SJSA1 (cell line): ENCODE measurements around the gene BRPF3. TPM values are rescaled to one million over a fixed set of nuclear protein-coding genes. Genes with fewer than 3 reads are reported as not detected.

Source experiments
- DNase-seq, 2 experiments: peaks; one replicate each; pipeline ENCODE4 v3.0.0-alpha.2; 2015 to 2020; ENCODE audit warnings: low spot score in 2 of 2, low read depth in 1 of 2
- H3K27ac ChIP-seq: fragments of 250-450 bp; sonication (Bioruptor Pico); 2 replicates; pipeline ENCODE4 v1.5.1; 2020; ENCODE audit warnings: mild to moderate bottlenecking, moderate library complexity
- H3K27me3 ChIP-seq: fragments of 250-450 bp; sonication (Bioruptor Pico); replicated peaks from 2 replicates; pipeline ENCODE4 v1.5.1; 2020; ENCODE audit warnings: mild to moderate bottlenecking, moderate library complexity
- H3K36me3 ChIP-seq: fragments of 250-450 bp; sonication (Bioruptor Pico); 2 replicates; pipeline ENCODE4 v1.5.1; 2020; ENCODE audit warnings: mild to moderate bottlenecking
- H3K4me1 ChIP-seq: fragments of 250-450 bp; sonication (Bioruptor Pico); replicated peaks from 2 replicates; pipeline ENCODE4 v1.6.1; 2021; ENCODE audit warnings: mild to moderate bottlenecking
- H3K4me3 ChIP-seq: fragments of 250-450 bp; sonication (Bioruptor Pico); 2 replicates; pipeline ENCODE4 v1.5.1; 2020; ENCODE audit warnings: mild to moderate bottlenecking
- H3K9me3 ChIP-seq: fragments of 250-450 bp; sonication (Bioruptor Pico); replicated peaks from 2 replicates; pipeline ENCODE4 v1.5.1; 2020; ENCODE audit warnings: mild to moderate bottlenecking
- total RNA-seq: library from RNA; depleted of rRNA; stranded (reverse); fragments of >200 nt; shearing (Covaris generic); gene quantifications from 2 replicates; pipeline ENCODE4 v1.2.3, GENCODE V29; 2014

BRPF3 gene
- total RNA-seq, 1 experiment from 2014 or later: 13.0 TPM

DNA sequence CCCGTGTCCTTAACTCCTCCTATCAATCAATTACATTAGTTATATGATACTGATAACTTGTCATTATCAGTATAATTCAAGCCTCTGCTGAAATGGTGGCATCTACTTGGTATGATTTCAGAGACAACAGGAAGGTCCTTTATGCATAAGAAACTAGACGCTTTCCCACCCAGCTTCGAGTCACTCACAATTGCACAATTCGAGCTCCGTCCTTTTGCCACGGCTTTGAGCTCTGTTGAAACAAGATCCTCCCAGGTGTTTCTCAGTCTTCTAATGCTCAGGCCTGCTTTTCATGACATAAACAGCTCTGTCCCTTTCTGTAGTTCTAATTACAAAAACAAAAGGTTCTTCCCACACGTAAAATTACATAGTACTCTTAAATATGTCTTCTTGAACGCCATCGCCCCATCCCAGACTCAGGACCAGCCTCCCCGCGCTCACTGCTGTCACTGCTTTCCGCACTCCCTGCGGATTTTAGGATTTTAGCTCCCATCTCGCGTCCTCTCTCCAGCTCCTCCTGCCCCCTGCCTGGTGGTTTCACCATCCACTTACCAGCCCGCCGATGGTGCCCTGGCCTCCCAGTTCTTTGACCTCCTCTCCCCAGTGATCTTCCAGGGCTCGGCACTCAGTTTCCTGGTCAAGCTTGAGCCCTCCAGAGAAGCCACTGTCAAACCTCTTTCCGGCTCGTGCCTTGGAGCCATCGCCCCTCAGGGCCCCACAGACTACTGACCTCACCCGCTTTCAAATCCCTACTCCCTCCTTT is 50.1 kb downstream of the BRPF3 start:
- H3K27me3 ChIP-seq: no peaks in the 10 kb centered on the region
- H3K4me1 ChIP-seq: no peaks in the 10 kb centered on the region; the same call in 1 of the 2 replicates
- no peak overlapping the region for H3K4me3 ChIP-seq
- H3K36me3 ChIP-seq: no peaks in the 10 kb centered on the region
- H3K27ac ChIP-seq: no peak overlapping the region
- no peaks in the 10 kb centered on the region for H3K9me3 ChIP-seq
- no peak for DNase-seq

DNA sequence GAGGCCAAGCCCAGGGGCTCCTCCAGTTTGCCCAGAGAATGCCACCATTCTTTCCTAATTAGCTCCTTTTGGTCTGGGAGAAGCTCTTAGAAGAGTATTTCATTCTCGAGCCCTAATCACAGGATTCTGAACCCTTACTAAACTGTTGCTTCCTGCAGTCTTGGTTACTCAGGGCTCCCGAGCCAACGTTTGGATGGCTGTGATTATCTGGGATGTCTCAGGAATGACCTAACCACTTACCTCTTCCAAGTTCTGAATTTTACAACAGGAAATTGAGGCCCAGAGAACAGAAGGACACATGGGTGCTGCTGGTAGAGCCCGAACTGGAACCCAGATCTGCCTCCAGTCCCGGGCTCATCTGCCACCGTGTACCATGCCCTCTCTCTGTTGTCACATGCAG is 51.1 kb downstream of the BRPF3 start:
- DNase-seq: no peak

DNA sequence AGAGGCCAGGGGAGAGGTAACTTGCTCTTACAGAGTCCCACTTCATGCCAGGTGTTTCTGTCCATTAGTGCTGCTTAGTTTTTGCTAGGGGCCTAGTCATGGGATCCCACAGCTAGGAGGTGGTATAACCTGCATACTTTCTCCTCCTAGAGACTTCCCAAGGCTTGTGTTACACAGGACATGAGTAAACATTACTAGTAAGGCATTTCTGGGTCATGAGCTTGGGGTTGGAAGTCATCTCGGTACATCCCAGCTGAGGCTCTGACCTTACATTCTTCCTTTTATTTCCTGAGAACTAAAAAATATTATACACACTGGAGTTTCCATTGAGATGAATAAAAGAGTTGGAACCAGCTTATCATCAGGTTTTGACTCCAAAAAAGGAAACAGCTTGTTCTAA is 52.4 kb downstream of the BRPF3 start:
- Histone ChIP-seq H3K4me3 (no peak overlapping the region), H3K27ac (no peak overlapping the region), H3K4me1 (no peaks in the 10 kb centered on the region; the same call in 1 of the 2 replicates), H3K27me3 (no peaks in the 10 kb centered on the region), H3K36me3 (no peaks in the 10 kb centered on the region), H3K9me3 (no peaks in the 10 kb centered on the region)
- no peak for DNase-seq

More for the DNA sequence above, 51.1 kb downstream of the BRPF3 start:
- Histone ChIP-seq H3K27me3 (no peaks in the 10 kb centered on the region), H3K27ac (no peak overlapping the region), H3K4me3 (no peak overlapping the region), H3K4me1 (no peaks in the 10 kb centered on the region; the same call in 1 of the 2 replicates), H3K9me3 (no peaks in the 10 kb centered on the region), H3K36me3 (no peaks in the 10 kb centered on the region)

DNA sequence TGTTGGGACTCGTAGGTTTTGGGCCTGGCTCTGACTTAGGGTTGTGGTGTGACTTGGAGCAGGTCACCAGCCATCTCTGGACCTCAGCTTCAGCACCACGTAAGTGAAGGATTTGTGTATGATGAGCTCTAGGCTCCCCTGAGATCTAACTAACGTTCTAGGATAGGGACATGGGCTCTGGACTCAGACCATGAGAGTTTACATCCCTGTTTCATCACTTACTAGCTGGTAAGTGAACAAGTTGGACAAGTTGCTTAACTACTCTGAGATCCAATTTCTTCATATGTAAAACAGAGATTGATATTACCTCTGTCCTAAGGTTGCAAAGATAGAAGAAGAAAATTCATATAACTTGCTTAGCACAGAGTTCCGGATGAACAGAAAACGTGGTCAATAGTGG is 53.0 kb downstream of the BRPF3 start:
- DNase-seq: no peak
- Histone ChIP-seq H3K4me3 (no peak overlapping the region), H3K4me1 (no peaks in the 10 kb centered on the region; the same call in 1 of the 2 replicates), H3K27ac (no peak overlapping the region), H3K27me3 (no peaks in the 10 kb centered on the region), H3K36me3 (no peaks in the 10 kb centered on the region), H3K9me3 (no peaks in the 10 kb centered on the region)

DNA sequence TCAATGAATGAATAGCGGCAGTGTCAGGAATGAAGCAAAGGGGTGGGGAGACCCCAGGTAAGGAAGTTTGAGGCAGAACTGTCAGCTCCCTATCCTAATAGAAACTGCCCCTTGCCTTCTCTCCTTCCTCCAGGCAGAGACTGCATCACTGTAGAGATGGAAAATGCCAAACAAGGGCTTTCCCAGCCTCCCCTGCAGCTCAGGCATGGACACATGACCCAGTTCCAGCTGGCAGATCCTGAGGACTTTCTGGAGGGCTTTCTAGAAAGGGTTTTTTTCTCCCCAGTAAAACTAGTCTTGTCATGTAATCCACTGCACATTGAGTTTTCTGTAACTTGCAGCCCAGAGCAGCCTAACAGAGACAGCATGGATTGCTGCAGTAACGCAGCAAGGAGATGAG is 55.5 kb downstream of the BRPF3 start:
- Histone ChIP-seq H3K36me3 (no peaks in the 10 kb centered on the region), H3K4me1 (no peaks in the 10 kb centered on the region)

DNA sequence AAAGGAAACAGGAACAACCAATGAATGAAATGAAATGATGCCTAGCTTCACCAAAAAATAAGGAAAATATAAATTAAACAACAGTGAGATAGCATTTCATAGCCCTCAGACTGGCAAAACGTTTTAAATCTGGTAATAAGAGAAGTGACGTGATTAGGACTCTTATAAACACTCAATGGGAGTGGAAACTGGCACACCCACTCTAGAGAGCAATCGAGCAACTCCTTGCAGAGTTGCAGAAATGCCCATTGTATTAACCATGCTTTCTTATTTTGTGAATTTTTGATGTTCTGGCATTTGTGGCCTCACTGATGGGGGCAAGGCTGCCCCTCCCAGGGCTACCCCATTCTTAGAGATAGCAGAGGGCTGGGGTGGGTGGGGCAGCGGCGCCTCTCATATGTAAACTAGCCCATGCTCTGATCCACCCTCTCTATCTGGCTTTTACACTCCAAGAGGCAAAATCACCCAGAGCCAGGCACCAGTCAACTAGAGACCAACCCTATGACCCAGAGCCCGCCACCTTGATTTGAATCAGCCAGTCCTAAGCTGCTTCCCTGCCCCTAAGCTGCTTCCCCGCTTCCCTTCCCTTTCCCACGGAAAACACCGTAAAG is 67.0 kb downstream of the BRPF3 start:
- no peaks in the 10 kb centered on the region for H3K36me3 ChIP-seq
- no peak for DNase-seq
- no peak overlapping the region for H3K27ac ChIP-seq
- peaks cover 28% of the 10 kb centered on the region for H3K27me3 ChIP-seq
- no peaks in the 10 kb centered on the region; the same call in 1 of the 2 replicates for H3K9me3 ChIP-seq
- H3K4me3 ChIP-seq: no peak overlapping the region
- no peaks in the 10 kb centered on the region for H3K4me1 ChIP-seq

More for the DNA sequence above, 55.5 kb downstream of the BRPF3 start:
- DNase-seq: no peak
- Histone ChIP-seq H3K4me3 (no peak overlapping the region), H3K27ac (no peak overlapping the region), H3K9me3 (no peaks in the 10 kb centered on the region; the same call in 1 of the 2 replicates), H3K27me3 (no peaks in the 10 kb centered on the region)

DNA sequence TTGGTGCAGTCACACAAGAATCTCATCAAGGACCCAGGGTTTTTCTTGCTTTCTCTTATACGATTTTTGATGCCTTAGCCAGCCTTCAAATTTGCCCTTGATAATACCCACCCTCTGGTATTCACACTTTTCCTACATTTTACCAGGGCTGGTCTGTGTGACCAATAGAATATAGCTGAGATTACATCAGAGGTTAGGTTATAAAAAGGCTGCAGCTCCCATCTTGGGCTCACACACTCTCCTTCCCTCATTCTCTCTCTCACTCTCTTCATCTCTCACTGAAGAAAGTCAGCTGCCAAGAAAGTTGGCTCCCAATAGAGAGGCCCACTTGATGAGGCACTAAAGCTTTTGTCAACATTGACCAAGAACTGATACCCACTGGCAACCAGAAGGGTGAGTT is 69.2 kb downstream of the BRPF3 start:
- H3K27ac ChIP-seq: no peak overlapping the region
- H3K4me3 ChIP-seq: no peak overlapping the region
- peaks cover 21% of the 10 kb centered on the region for H3K27me3 ChIP-seq
- H3K9me3 ChIP-seq: no peaks in the 10 kb centered on the region; the same call in 1 of the 2 replicates
- no peaks in the 10 kb centered on the region for H3K4me1 ChIP-seq
- H3K36me3 ChIP-seq: no peaks in the 10 kb centered on the region
- no peak for DNase-seq

DNA sequence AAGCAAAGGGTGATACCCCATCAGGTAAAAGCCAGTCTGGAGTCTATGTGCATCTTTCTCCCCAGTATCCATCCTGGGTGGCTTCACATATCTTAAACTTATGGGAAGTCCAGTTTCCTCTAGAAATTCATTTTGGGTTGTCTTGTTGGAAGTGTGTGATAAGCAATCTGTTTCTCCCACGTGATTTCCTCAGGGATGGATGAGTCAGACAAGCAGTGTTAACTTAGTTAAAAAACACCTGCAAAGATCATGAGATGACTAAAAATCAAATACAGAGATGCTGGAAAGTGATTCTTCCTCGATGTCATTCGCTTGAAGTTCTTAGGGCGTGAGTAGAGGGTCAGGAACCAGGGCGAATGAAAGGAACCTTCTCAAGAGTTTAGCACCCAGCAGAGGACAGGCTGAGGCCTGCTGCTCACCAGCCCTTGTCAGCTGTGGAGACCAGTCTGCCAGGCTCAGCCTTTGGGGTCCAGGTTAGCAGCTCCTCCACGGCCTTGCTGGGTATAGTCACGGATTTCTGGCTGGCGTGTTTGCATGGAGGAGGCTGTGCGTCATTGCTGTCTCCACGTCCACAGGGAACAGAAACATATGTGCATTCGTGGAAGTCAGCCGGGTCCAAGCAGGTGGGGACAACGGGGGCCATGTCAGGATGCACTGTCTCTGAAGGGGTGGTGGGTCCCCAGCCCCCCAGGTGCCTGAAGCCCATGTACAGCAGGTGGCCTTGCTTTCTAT is 70.5 kb downstream of the BRPF3 start:
- H3K27me3 ChIP-seq: peaks cover 10% of the 10 kb centered on the region
- no peak for DNase-seq
- no peaks in the 10 kb centered on the region; the same call in 1 of the 2 replicates for H3K9me3 ChIP-seq
- no peak overlapping the region for H3K4me3 ChIP-seq
- H3K4me1 ChIP-seq: no peaks in the 10 kb centered on the region
- H3K36me3 ChIP-seq: no peaks in the 10 kb centered on the region
- H3K27ac ChIP-seq: no peak overlapping the region

DNA sequence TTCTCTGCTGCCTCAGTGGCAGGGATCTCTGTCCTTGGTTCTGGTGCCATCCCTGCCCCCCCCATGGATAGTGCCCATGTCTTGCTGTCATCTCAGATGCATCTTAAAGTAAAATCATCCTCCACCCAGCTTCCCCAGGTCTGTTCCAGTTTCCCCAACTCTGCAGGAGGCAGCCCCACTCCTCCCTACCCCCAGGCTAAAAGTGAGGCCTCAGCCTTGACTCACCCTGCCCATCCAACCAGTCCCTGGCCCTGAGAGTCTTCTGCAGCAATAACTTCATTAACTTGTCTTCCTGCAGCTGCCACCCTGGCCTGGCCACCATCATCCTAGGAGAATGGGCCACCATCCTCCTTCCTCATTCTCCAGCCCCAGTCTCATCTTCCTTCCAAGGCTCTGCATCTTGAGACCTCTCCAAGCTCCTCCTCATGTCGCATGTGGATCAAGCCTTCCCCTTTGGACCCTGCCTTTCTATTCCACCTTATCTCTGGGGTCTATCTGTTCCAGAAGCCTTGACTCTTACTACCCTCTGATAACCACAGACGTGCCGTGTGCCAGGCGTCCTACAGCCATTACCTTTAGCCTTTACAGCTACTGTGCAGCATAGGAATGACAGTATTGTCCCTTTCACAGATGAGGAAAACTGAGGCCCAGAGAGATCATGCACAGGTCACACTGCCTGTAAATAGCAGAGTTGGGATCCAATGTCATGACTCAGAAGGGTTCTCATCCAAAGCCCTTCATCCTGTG is 71.4 kb downstream of the BRPF3 start:
- DNase-seq: no peak
- H3K27me3 ChIP-seq: peaks cover 5% of the 10 kb centered on the region

DNA sequence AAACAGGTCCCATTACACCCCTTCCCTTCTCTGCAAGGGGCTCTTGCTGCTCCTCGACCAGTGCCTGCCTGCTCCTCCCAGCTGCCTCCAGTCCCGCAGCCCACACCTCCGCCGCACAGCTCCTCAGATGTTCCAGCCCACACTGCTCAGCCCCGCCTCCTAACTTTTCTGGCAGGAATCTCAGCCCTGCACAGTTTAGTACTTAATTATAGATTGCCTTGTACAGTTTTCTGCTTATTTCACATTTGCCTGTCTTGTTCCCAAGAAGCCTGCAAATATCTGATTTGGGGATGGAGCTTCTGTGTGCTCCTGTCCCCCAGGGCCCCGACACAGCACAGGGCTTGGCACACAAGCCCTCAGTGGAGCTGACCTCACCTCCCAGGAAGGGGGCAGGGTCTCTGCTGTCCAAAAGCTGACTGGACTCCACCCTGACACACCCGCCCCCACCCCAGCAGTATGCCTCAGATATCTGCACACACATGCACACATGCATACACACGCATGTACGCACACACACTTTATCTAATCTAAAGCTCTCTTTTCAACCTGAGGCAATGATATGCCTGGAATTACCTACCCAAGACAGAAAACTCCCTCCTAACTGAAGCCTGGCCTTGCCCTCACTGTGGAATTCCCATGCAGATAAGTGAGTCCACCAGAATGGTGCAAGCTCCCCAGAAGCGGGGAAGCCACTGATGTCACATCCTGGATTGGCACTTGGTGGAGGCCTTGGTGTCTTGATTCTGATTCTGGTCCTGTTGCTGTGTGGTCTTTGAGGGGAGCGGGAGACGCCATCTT is 72.1 kb downstream of the BRPF3 start:
- no peak overlapping the region for H3K4me3 ChIP-seq
- H3K27me3 ChIP-seq: peaks cover under 1% of the 10 kb centered on the region
- no peaks in the 10 kb centered on the region for H3K36me3 ChIP-seq
- no peaks in the 10 kb centered on the region for H3K4me1 ChIP-seq
- DNase-seq: no peak
- no peak overlapping the region for H3K27ac ChIP-seq
- H3K9me3 ChIP-seq: no peaks in the 10 kb centered on the region; the same call in 1 of the 2 replicates

More for the DNA sequence above, 71.4 kb downstream of the BRPF3 start:
- Histone ChIP-seq H3K27ac (no peak overlapping the region), H3K36me3 (no peaks in the 10 kb centered on the region), H3K4me3 (no peak overlapping the region), H3K9me3 (no peaks in the 10 kb centered on the region; the same call in 1 of the 2 replicates), H3K4me1 (no peaks in the 10 kb centered on the region)

DNA sequence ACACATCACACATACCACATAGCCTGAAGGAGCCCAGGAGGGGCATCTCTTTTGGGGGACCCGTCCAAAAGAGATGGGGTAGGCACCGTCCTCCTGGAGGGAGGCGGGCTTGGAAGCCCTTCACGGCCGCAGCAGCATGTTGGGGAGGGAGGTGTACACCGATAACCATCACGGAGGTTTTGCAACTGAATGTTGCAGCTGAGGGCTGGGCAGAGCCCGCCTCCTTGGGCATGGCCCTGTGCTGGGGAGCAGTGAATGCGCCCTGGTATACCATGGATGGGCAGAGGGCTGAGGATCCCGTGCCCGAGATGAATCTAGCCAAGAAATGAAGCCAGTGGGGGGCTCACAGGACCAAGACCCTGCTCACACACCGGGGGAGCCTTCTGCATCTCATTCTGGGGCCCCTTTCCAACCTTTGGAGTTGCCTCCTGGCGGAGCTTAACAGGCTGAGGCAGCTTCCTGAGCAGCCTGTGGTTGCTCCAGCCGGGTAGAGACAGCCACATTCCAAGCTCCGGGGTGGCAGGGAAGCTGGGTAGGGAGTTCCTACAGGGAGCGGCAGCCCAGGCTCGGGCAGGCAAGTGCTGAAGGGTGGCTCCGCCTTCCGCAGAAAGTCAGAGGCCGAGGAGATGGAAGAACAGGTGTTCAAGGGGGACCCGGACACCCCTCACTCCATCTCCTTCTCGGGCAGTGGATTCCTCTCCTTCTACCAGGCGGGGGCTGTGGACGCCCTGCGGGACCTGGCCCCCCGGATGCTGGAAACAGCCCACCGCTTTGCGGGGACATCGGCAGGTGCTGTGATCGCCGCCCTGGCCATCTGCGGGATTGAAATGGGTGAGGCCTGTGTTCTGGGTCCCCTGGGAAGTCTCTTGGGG is 73.5 kb downstream of the BRPF3 start, which contains the start of gene PNPLA1:
TSS of gene PNPLA1 (plus strand) at position 227 of the 872 bp plus-strand sequence. CDS start at position 627, 400 bp downstream.
- Histone ChIP-seq H3K4me1 (no peaks in the 10 kb centered on the region), H3K4me3 (no peak within 1 kb of the TSS), H3K9me3 (no peaks in the 10 kb centered on the region; the same call in 1 of the 2 replicates), H3K27me3 (peaks cover 4% of the 10 kb centered on the region), H3K27ac (no peak within 1 kb of the TSS), H3K36me3 (no peaks in the 10 kb centered on the region)
- DNase-seq: no peak

DNA sequence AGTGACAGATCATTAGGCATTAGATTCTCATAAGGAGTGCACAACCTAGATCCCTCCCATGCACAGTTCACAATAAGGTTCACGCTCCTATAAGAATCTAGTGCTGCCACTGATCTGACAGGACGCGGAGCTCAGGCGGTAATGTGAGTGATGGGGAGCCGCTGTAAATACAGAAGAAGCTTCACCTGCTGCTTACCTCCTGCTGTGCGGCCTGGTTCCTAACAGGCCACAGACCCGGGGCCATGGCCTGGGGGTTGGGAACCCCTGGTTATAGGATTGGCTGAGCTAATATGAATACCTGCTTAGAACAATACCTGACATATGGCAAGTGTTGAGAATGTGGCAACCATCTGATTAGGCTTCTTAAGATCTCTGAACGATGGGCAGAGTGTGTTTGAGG is 75.7 kb downstream of the BRPF3 start:
- Histone ChIP-seq H3K27me3 (peaks cover 8% of the 10 kb centered on the region), H3K4me3 (no peak overlapping the region), H3K9me3 (no peaks in the 10 kb centered on the region), H3K4me1 (no peaks in the 10 kb centered on the region), H3K27ac (no peak overlapping the region), H3K36me3 (no peaks in the 10 kb centered on the region)
- DNase-seq: no peak
